ENCODE results near the gene CRYM.

DNA sequence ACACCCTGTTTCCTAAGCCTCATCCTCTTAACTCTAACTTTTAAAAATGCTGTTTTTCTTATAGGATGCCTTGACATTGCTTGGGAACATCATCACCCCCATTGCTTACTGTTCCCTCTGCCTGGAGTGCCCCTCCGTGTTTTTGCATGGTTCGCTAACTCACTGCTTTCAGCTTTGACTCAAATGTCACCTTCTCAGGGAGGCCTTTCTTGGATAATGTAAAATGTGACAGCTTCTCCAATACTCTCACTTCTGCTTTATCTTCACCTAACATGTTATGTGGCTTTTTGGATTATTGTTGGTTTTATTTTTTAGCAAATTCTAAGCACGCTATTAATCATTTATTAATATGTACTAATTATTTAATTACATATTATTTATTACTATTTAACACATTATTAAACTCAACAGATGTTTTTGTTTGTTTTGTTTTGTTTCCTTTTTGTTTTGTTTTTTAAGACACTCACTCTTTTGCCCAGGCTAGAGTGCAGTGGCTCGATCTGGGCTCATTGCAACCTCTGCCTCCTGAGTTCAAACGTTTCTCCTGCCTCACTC is 3.8 kb downstream of the CRYM start:
- no peak for TF ChIP-seq POLR2A (IDR thresholded peaks at IDR 0.05; ENCODE audit: low read depth, low read length)
- TF ChIP-seq POLR2AphosphoS5 (IDR thresholded peaks at IDR 0.05; ENCODE audit: low read depth, low read length): no peak
- TF ChIP-seq TAF1 (IDR thresholded peaks at IDR 0.05; ENCODE audit: borderline replicate concordance, low read depth, low read length): no peak
